ENCODE data around the gene INPP1.
"Not testable (repeated sequence)": the region's sequence is repeated elsewhere in the genome, so short reads cannot be mapped to it uniquely, and the experiment has no call there.

INPP1 gene

GRCh38 chr2:190334479-190335224 is 8.7 kb upstream of the INPP1 start:
- DNase-seq: no peak

GRCh38 chr2:190335225-190335559 is 8.2 kb upstream of the INPP1 start:
- DNase-seq: no peak

- not testable (repeated sequence) for DNase-seq
Observed at GRCh38 chr2:190335584-190335983, 7.8 kb upstream of the INPP1 start.

GRCh38 chr2:190336420-190336819 is 7.0 kb upstream of the INPP1 start:
- DNase-seq: no peak

- no peak for DNase-seq
Observed at GRCh38 chr2:190338453-190338852, 4.9 kb upstream of the INPP1 start.

- DNase-seq: no peak
Observed at GRCh38 chr2:190339394-190339793, 4.0 kb upstream of the INPP1 start.

- no peak for DNase-seq
Observed at GRCh38 chr2:190340369-190340768, 3.0 kb upstream of the INPP1 start.

- DNase-seq: no peak
Observed at GRCh38 chr2:190342611-190343010, 778 bp upstream of the INPP1 start.

- DNase-seq: no peak
Observed at GRCh38 chr2:190343089-190343535, 277 bp upstream of the INPP1 start.

GRCh38 chr2:190344276-190344827 is 963 bp downstream of the INPP1 start:
- DNase-seq: peak; percentile 20 to 28

- DNase-seq: no peak
Observed at GRCh38 chr2:190350371-190350770, 7.0 kb downstream of the INPP1 start.

GRCh38 chr2:190351955-190352354 is 8.6 kb downstream of the INPP1 start:
- DNase-seq: no peak

- no peak for DNase-seq
Observed at GRCh38 chr2:190352668-190353536, 9.5 kb downstream of the INPP1 start.

GRCh38 chr2:190353537-190353899 is 10.1 kb downstream of the INPP1 start:
- DNase-seq: no peak

- DNase-seq: no peak
Observed at GRCh38 chr2:190354003-190354690, 10.8 kb downstream of the INPP1 start.

- DNase-seq: no peak
Observed at GRCh38 chr2:190355968-190356644, 12.7 kb downstream of the INPP1 start.

- no peak for DNase-seq
Observed at GRCh38 chr2:190357600-190357999, 14.2 kb downstream of the INPP1 start.

GRCh38 chr2:190358655-190359448 is 15.5 kb downstream of the INPP1 start:
- not testable (repeated sequence) for DNase-seq

GRCh38 chr2:190360561-190360960 is 17.2 kb downstream of the INPP1 start:
- DNase-seq: no peak

GRCh38 chr2:190360965-190361364 is 17.6 kb downstream of the INPP1 start:
- DNase-seq: no peak

- no peak for DNase-seq
Observed at GRCh38 chr2:190361572-190361971, 18.2 kb downstream of the INPP1 start.

GRCh38 chr2:190362894-190363293 is 19.5 kb downstream of the INPP1 start:
- no peak for DNase-seq
